GM19025 (cell line): Measurements from ENCODE around the gene GLUL.
"Not testable (repeated sequence)": the region's sequence is repeated elsewhere in the genome, so short reads cannot be mapped to it uniquely, and the experiment has no call there.

Experiments used
- ATAC-seq: cut with Tn5 transposase; IDR thresholded peaks from one replicate; pipeline ENCODE4 v1.9.1; 2021; ENCODE audit warnings: mild to moderate bottlenecking, low read depth, moderate library complexity; ENCODE audit not compliant: unreplicated experiment

GLUL gene

GRCh38 chr1:182370532-182370931, 21.1 kb downstream of the GLUL start:
- ATAC-seq, result no peak

GRCh38 chr1:182368903-182369302, 22.7 kb downstream of the GLUL start:
- ATAC-seq, result no peak

- ATAC-seq, result no peak
These were observed 23.2 kb downstream of the GLUL start for GRCh38 chr1:182368358-182368757.

- no peak for ATAC-seq
These were observed 23.7 kb downstream of the GLUL start for GRCh38 chr1:182367926-182368325.

GRCh38 chr1:182366596-182366995, 25.0 kb downstream of the GLUL start:
- ATAC-seq, result no peak

GRCh38 chr1:182359645-182360044, 31.9 kb downstream of the GLUL start:
- ATAC-seq, result no peak

GRCh38 chr1:182357913-182358312, 33.7 kb downstream of the GLUL start:
- no peak for ATAC-seq

GRCh38 chr1:182357171-182357570, 34.4 kb downstream of the GLUL start:
- no peak for ATAC-seq

GRCh38 chr1:182355723-182356098, 35.9 kb downstream of the GLUL start:
- no peak for ATAC-seq

- ATAC-seq, result no peak
These were observed 39.7 kb downstream of the GLUL start for GRCh38 chr1:182351790-182352364.

GRCh38 chr1:182350839-182351238, 40.8 kb downstream of the GLUL start:
- no peak for ATAC-seq

- ATAC-seq, result no peak
These were observed 42.4 kb downstream of the GLUL start for GRCh38 chr1:182348961-182349747.

GRCh38 chr1:182347019-182347418, 44.6 kb downstream of the GLUL start:
- no peak for ATAC-seq

GRCh38 chr1:182340233-182341058, 51.1 kb downstream of the GLUL start:
- no peak for ATAC-seq

- no peak for ATAC-seq
These were observed 51.9 kb downstream of the GLUL start for GRCh38 chr1:182339684-182340083.

GRCh38 chr1:182338806-182339370, 52.7 kb downstream of the GLUL start:
- ATAC-seq, result no peak

- ATAC-seq, result no peak
These were observed 53.6 kb downstream of the GLUL start for GRCh38 chr1:182337736-182338571.

- no peak for ATAC-seq
These were observed 55.6 kb downstream of the GLUL start for GRCh38 chr1:182335771-182336566.

GRCh38 chr1:182333071-182333571, 58.5 kb downstream of the GLUL start:
- not testable (repeated sequence) for ATAC-seq
